ENCODE data around the gene NCS1. TPM values are rescaled to one million over a fixed set of nuclear protein-coding genes. Genes with fewer than 3 reads are reported as not detected.

NCS1 gene
- total RNA-seq, 2 experiments from 2014 or later: 4.0 to 16.9 TPM

DNA sequence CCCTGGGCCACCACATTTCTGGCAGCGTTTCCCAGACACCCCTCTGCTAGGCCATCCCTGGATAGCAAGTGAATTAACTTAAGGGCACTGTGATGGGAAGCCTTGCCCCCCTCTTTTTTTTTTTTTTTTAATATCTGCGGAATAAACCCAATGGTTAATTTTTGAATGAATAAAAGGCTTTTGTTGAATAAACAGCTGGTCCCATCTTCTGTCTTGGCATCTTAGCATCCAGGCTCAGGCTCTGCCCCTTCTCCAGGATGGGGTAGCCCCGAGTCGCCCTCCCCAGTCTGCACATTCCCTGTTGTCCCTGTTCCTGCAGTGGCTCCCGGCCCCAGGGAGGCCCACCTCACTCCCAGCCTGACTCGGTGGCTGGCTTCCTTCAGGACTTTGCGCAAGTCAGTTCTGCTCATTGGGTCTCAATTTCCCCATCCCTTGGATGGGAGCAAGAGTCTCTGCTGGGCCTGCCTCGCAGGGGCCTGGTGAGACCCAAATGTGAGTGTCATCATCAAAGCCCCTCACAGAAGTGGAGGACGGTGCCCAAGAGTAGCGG is 64.3 kb downstream of the NCS1 start:
- Mint-ChIP-seq H3K4me1 (peaks cover 31% of the 10 kb centered on the region), H3K27ac (no peak overlapping the region), H3K9me3 (ENCODE audit: low read depth) (no peaks in the 10 kb centered on the region), H3K36me3 (no peaks in the 10 kb centered on the region), H3K27me3 (no peaks in the 10 kb centered on the region), H3K4me3 (no peak overlapping the region)
- ATAC-seq (no peak), DNase-seq (no peak)
- CTCF ChIA-PET: interaction anchor here (0.6 to 9.9 kb wide), 28 partner anchors 8 to 610 kb away, joined by 3 to 197 read pairs (median 4); partner anchors contain the start of gene TOR1B

DNA sequence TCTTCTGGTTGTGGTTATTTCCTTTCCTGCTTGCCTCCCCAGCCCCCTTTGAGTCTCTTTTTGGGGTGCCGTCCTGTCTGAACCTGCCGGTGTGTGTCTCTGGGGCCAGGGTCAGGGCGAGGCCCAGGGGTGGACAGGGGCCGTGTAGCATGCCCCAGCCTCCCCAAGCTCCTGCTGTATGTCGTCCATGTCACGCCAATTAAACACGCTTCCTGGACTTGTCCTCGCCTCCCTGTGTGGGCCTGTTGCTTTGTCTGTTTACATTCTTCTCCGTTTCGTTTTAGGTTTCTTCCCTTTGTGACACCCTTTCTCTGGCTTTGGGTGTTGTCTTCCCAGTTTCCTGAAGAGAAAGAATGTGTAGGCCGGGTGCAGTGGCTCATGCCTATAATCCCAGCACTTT is 64.9 kb downstream of the NCS1 start:
- Mint-ChIP-seq H3K36me3 (no peaks in the 10 kb centered on the region), H3K27ac (no peak overlapping the region), H3K27me3 (no peaks in the 10 kb centered on the region), H3K9me3 (ENCODE audit: low read depth) (no peaks in the 10 kb centered on the region), H3K4me1 (peaks cover 32% of the 10 kb centered on the region), H3K4me3 (no peak overlapping the region)
- ATAC-seq: no peak
- CTCF ChIA-PET: interaction anchor here (0.6 to 9.9 kb wide), 18 partner anchors 9 to 609 kb away, joined by 3 to 197 read pairs (median 4); partner anchors contain the start of gene TOR1B
- no peak for DNase-seq

DNA sequence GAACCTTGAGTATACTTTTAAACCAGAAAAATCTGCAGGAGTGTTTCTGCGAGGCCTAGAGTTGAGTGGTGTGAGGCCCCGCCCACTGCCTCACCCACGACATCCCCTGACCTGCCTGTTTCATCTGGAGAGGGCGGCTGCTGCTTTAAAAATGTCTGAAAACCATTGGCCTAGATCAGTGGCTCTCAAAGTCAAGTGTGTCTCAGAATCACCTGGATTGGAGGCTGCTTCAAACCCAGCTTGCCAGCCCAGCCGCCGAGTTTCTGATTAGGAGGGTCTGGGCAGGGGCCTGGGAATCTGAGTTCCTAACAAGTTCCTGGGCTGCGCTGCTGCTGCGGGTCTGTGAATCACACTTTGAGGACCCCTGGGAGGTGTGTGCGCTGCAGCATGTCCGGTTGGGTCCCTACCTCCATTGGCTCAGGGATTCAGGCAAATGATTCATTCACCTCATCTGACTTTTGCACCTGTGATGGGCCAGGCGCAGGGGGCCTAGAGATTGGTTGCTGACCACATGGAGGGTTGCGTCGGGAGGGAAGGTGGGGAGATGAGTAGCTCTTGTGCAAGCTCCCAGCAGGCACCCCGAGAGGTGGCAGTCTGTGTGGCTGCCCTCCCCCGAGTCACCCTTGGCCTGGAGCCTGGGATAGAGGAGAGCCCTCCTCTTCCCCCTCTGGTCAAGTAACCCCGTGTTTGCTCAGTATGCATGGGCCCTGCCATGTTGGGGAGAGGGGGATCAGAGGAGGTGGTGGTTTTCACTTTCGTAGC is 65.7 kb downstream of the NCS1 start:
- no peak for DNase-seq
- Mint-ChIP-seq H3K4me3 (no peak overlapping the region), H3K36me3 (no peaks in the 10 kb centered on the region), H3K4me1 (peaks cover 35% of the 10 kb centered on the region), H3K27ac (no peak overlapping the region), H3K9me3 (ENCODE audit: low read depth) (no peaks in the 10 kb centered on the region), H3K27me3 (no peaks in the 10 kb centered on the region)
- CTCF ChIA-PET: interaction anchor here (0.7 to 9.9 kb wide), 5 partner anchors 10 to 500 kb away, joined by 3 to 197 read pairs (median 3); no protein-coding TSS in a partner anchor
- no peak for ATAC-seq

DNA sequence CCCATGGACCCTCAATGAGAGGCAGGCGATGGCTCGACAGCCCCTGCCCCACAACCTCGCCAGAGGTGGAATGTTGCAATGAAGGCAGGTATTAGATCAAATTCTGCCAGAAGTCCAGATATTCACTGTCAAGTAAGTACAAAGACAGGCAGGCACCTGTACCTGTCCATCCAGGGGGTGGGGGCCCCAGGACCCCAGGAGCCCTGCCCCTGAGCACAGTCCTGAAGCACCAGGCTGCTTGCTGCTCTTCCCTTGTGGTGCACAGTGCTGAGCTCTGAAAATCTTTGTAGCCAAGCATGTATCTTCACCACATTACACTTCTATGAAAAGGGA is 67.1 kb downstream of the NCS1 start:
- no peak for DNase-seq
- Mint-ChIP-seq H3K4me3 (no peak overlapping the region), H3K27me3 (no peaks in the 10 kb centered on the region), H3K9me3 (ENCODE audit: low read depth) (no peaks in the 10 kb centered on the region), H3K27ac (no peak overlapping the region), H3K36me3 (no peaks in the 10 kb centered on the region), H3K4me1 (peaks cover 40% of the 10 kb centered on the region)
- CTCF ChIA-PET: interaction anchor here (1.3 to 9.9 kb wide), 3 partner anchors 111 to 502 kb away, joined by 5 to 197 read pairs (median 8); no protein-coding TSS in a partner anchor
- ATAC-seq: no peak

DNA sequence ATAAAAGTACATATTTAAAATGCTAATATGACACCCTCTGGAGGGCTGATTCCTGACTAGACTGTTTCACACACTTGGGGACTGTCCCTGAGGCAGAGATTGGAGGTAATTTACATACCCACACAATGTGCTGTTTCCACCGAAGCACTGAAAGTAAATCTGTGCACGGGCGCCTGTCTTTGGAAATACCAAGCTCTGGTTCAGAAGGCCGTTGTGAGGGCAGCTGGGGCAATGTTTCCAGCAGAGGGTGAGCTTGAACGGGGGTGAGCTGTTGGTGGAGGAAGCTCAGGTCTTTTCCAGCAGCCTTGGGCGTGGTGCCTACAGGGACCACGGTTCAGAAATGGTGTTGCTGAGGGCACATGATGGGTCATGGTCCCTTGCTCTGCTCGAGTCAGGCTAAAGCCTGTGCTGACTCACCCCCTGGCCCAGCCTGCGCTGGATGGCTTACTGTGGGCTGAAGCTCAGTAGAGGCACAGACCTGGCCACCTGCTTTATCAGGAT is 67.6 kb downstream of the NCS1 start:
- ATAC-seq (peak; percentile 28), DNase-seq (peak; percentile 57)
- no peaks in the 10 kb centered on the region for H3K36me3 Mint-ChIP-seq
- H3K4me1 Mint-ChIP-seq: peaks cover 40% of the 10 kb centered on the region
- no peaks in the 10 kb centered on the region for H3K27me3 Mint-ChIP-seq
- H3K9me3 Mint-ChIP-seq (ENCODE audit: low read depth): no peaks in the 10 kb centered on the region
- CTCF ChIA-PET: interaction anchor here (1.3 to 9.9 kb wide), 5 partner anchors 13 to 502 kb away, joined by 3 to 197 read pairs (median 5); no protein-coding TSS in a partner anchor
- no peak overlapping the region for H3K4me3 Mint-ChIP-seq
- peak overlapping the region; percentile 15 for H3K27ac Mint-ChIP-seq

DNA sequence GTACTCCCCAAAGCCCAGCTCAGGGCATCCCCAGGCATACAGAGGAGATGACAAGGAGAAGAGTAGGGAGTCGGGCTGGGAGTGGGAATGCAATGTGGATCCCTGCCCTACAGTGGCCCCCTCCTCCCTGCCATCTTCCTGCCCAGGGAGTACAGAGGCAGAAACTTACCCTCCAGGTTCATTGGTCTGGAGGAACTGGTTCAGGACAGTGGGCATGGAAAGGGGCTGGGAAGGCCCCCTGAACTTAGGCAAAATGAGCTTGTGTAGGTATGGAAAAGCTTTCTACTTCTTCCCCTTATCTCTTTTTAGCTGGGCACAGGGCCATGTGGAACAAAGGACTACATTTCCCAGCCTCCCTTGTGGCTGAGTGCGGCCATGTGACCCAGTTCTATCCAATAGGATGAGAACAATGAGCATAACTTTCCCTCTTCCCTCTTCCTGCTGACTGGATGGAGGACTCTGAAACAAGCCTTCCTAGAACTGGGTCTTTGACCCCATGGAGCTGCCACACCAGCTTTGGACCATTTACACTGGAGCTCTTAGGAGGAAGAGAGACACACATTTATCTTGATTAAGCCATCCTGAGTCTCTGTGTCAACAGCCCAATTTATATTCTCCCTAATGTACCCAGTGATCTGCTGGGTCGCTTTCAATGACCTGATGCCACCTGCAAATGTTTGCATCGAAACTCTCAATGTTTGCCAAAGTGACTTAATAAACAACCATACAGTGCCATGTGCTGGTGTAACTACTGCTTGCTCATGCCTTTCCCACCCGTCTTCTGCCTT is 68.4 kb downstream of the NCS1 start:
- H3K4me1 Mint-ChIP-seq: peaks cover 40% of the 10 kb centered on the region
- CTCF ChIA-PET: interaction anchor here (1.3 to 9.9 kb wide), 6 partner anchors 12 to 503 kb away, joined by 3 to 197 read pairs (median 5); no protein-coding TSS in a partner anchor
- no peaks in the 10 kb centered on the region for H3K27me3 Mint-ChIP-seq
- DNase-seq (peak; percentile 70), ATAC-seq (peak; percentile 52)
- no peak overlapping the region for H3K4me3 Mint-ChIP-seq
- H3K36me3 Mint-ChIP-seq: no peaks in the 10 kb centered on the region
- no peaks in the 10 kb centered on the region for H3K9me3 Mint-ChIP-seq (ENCODE audit: low read depth)
- peak overlapping the region; percentile 75 for H3K27ac Mint-ChIP-seq

DNA sequence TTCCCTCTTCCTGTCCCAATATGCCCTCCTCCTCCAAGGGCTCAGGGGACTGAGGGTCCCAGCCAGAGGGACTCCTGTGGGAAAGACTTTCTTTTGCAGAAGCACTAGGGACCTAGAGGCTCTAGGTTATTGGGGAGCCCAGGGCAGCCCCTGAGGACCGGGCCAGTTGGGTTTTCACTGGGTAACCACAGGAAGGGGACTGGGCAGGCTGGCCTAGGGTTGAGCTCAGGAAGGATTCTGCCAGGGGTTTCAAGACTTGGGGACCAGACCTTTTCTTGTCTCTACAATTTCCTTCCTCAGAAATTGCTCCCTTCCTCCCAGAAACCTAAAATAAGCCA is 69.0 kb downstream of the NCS1 start:
- Mint-ChIP-seq H3K9me3 (ENCODE audit: low read depth) (no peaks in the 10 kb centered on the region), H3K4me1 (peaks cover 36% of the 10 kb centered on the region), H3K27me3 (no peaks in the 10 kb centered on the region), H3K4me3 (no peak overlapping the region), H3K36me3 (no peaks in the 10 kb centered on the region), H3K27ac (no peak overlapping the region)
- DNase-seq: no peak
- no peak for ATAC-seq
- CTCF ChIA-PET: interaction anchor here (0.7 to 9.9 kb wide), 5 partner anchors 12 to 140 kb away, joined by 3 to 197 read pairs (median 4); no protein-coding TSS in a partner anchor

DNA sequence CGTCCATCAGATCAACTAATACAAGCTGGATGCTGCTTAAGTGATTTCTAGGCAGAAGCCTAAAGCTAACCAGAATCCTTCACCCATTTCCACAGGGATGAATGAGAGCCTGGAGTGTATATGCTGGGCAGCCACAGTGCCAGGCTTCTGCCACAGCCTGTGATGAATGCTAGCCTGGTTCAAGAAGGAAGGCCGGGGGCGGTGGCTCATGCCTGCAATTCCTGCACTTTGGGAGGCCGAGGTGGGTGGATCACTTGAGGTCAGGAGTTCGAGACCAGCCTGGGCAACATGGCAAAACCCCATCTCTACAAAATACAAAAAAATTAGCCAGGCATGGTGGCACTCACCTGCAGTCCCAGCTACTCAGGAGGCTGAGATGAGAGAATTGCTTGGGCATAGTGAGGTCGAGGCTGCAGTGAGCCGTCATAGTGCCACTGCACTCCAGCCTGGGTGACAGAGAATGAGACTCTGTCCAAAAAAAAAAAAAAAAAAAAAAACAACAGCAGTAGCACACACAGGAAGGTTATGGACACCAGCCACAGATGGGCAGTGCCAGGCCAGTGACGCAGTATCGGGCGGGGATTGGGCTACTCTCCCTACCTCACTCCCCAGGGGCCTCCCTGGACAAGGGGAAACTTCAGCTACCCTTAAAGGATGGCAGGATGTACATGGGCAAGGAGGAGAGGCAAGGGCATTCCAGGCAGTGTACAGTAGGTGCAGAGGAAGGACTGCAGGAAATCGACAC is 70.2 kb downstream of the NCS1 start:
- DNase-seq: no peak
- no peak for ATAC-seq
- peaks cover 34% of the 10 kb centered on the region for H3K4me1 Mint-ChIP-seq
- no peaks in the 10 kb centered on the region for H3K27me3 Mint-ChIP-seq
- H3K36me3 Mint-ChIP-seq: no peaks in the 10 kb centered on the region
- H3K27ac Mint-ChIP-seq: peak overlapping the region; percentile 31
- peak overlapping the region; percentile 7 for H3K4me3 Mint-ChIP-seq
- CTCF ChIA-PET: interaction anchor here (0.6 to 9.9 kb wide), 11 partner anchors 10 to 505 kb away, joined by 3 to 197 read pairs (median 4); no protein-coding TSS in a partner anchor
- no peaks in the 10 kb centered on the region for H3K9me3 Mint-ChIP-seq (ENCODE audit: low read depth)

DNA sequence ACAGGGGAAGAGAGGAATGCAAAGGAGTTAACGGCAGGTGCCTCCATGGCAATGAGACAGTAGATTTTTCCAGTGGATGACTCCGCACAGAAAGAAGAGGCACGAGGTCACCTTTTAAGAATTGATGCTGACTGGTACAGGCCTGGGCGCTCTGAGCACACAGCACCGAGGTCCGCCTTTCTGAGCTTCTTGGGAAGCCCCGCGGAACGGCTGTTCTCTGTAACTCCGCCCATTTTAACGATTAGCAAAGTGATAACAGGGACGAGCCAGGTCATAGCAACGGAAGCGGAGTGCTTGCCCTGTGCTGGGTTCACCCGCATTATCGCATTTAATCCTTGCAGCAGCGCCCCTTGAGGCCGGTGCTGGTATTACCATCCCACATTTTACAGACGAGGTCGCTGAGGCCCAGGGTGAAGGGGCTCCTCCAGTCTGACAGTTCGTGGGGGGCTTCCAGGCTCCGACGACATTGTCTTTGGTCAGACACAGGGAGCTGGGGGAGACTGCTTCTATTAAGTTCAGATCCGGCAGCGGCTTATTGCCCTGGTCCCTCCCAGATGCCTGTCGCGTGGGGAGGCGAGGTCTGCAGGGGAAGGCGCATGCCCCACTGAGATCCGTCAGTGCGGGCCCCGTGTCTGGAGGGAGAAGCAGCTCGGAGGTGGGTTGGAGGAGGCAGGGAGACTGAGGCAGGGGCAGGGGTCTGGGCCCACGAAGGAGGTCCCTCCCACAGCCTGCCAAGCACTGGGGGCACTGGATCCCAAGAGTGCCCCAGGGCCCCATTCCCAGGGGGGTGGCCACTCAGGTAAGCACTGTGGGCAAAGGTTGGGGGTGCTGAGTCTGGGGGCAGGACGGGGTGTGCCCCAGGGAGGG is 71.0 kb downstream of the NCS1 start:
- CTCF ChIA-PET: interaction anchor here (0.5 to 9.9 kb wide), 12 partner anchors 9 to 506 kb away, joined by 3 to 197 read pairs (median 3); no protein-coding TSS in a partner anchor
- peak; percentile 87 for ATAC-seq
- Mint-ChIP-seq H3K4me3 (peak overlapping the region; percentile 7), H3K9me3 (ENCODE audit: low read depth) (no peaks in the 10 kb centered on the region), H3K36me3 (no peaks in the 10 kb centered on the region), H3K4me1 (peaks cover 34% of the 10 kb centered on the region), H3K27me3 (no peaks in the 10 kb centered on the region), H3K27ac (peak overlapping the region; percentile 31)
- DNase-seq: peak; percentile 89

DNA sequence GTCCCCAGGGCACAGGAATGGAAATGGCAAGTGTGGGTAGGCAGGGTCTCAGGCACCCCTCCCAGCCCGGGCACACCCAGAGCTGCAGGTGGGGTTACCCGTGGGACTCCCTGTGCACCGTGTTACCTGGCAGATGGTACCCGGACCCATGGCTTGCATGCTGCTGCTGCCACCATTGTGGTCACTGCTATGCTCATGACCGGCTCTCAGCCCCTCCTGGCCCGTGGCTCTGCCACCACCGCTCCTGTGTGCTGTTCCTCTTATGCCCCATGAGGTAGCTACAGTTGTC is 71.6 kb downstream of the NCS1 start:
- Mint-ChIP-seq H3K4me1 (peaks cover 33% of the 10 kb centered on the region), H3K27ac (no peak overlapping the region), H3K27me3 (peaks cover 3% of the 10 kb centered on the region), H3K9me3 (ENCODE audit: low read depth) (no peaks in the 10 kb centered on the region), H3K36me3 (no peaks in the 10 kb centered on the region), H3K4me3 (no peak overlapping the region)
- ATAC-seq: no peak
- CTCF ChIA-PET: interaction anchor here (0.5 to 9.9 kb wide), 8 partner anchors 8 to 214 kb away, joined by 3 to 197 read pairs (median 3); no protein-coding TSS in a partner anchor
- DNase-seq: no peak

DNA sequence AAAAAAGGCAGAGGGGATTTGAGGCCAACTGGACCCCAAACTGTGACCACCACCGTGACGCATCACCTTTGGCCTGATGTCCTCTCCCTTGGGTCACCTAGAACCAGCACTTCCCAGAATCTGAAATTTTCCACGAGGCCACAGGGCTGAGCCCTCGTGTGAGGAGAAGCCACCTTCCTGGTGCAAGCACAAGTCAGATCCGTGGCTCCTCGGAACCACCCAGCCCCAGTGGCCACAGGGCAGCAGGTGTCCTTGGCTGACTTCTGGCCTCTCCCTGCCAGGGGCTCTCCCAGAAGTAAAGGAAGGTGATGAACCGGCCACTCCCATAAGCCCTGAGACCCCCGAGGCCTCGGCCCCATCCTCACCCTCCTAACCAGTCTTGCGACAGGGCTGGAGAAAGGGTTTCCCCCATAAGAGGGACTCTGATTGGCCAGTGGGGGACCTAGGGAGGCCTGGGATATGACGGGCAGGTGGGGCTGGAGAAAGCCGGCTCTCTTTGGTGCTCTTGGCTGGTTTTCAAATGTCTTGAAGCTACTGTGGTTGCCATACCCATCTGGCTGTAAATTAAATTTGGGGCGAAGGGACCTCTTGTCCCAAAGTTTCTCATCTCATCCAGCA is 72.5 kb downstream of the NCS1 start:
- CTCF ChIA-PET: interaction anchor here (1.3 to 9.9 kb wide), 5 partner anchors 8 to 137 kb away, joined by 3 to 197 read pairs (median 6); no protein-coding TSS in a partner anchor
- Mint-ChIP-seq H3K9me3 (ENCODE audit: low read depth) (no peaks in the 10 kb centered on the region), H3K27ac (no peak overlapping the region), H3K36me3 (no peaks in the 10 kb centered on the region), H3K27me3 (peaks cover 9% of the 10 kb centered on the region), H3K4me3 (no peak overlapping the region), H3K4me1 (peaks cover 30% of the 10 kb centered on the region)
- no peak for ATAC-seq
- DNase-seq: no peak

Data from activated CD8-positive, alpha-beta memory T cell treated with anti-CD3 and anti-CD28 coated beads, Interleukin-2, amount 10 ng/mL, durations not matched to agents 7 days and 5 days (primary cell).